Measurements from ENCODE around the gene ANKS1A. TPM values are rescaled to one million over a fixed set of nuclear protein-coding genes. Genes with fewer than 3 reads are reported as not detected.
"Not testable (repeated sequence)": the region's sequence is repeated elsewhere in the genome, so short reads cannot be mapped to it uniquely, and the experiment has no call there.

The ANKS1A gene
- polyA plus RNA-seq, 5 donors, result 20.2 to 27.5 (median 25.0) TPM

GRCh38 chr6:34987506-34987905 lies 98.5 kb downstream of the ANKS1A start:
- no peak for DNase-seq

GRCh38 chr6:34990971-34991560 lies 102.0 kb downstream of the ANKS1A start:
- no peak for DNase-seq

GRCh38 chr6:34992376-34992775 lies 103.3 kb downstream of the ANKS1A start:
- no peak for DNase-seq

GRCh38 chr6:34993213-34993612 lies 104.2 kb downstream of the ANKS1A start:
- no peak for DNase-seq

- no peak for DNase-seq
Observed at GRCh38 chr6:34994693-34995092, 105.6 kb downstream of the ANKS1A start.

GRCh38 chr6:34998417-34998816 lies 109.4 kb downstream of the ANKS1A start:
- not testable (repeated sequence) for DNase-seq

- not testable (repeated sequence) for DNase-seq
Observed at GRCh38 chr6:34999153-34999552, 110.1 kb downstream of the ANKS1A start.

- DNase-seq, result not testable (repeated sequence)
Observed at GRCh38 chr6:34999962-35000361, 110.9 kb downstream of the ANKS1A start.

GRCh38 chr6:35001349-35001748 lies 112.3 kb downstream of the ANKS1A start:
- DNase-seq, result not testable (repeated sequence)

- not testable (repeated sequence) for DNase-seq
Observed at GRCh38 chr6:35003886-35004530, 115.0 kb downstream of the ANKS1A start.

- no peak for DNase-seq
Observed at GRCh38 chr6:35007016-35007415, 118.0 kb downstream of the ANKS1A start.

- DNase-seq, result no peak
Observed at GRCh38 chr6:35008858-35009257, 119.8 kb downstream of the ANKS1A start.

- no peak for DNase-seq
Observed at GRCh38 chr6:35011096-35012041, 122.3 kb downstream of the ANKS1A start.

GRCh38 chr6:35013701-35014100 lies 124.6 kb downstream of the ANKS1A start:
- no peak for DNase-seq

GRCh38 chr6:35014341-35014740 lies 125.3 kb downstream of the ANKS1A start:
- no peak for DNase-seq

GRCh38 chr6:35014786-35015185 lies 125.7 kb downstream of the ANKS1A start:
- no peak for DNase-seq

- no peak for DNase-seq
Observed at GRCh38 chr6:35015476-35015875, 126.4 kb downstream of the ANKS1A start.

- DNase-seq, result no peak
Observed at GRCh38 chr6:35015996-35016395, 126.9 kb downstream of the ANKS1A start.

GRCh38 chr6:35016502-35017321 lies 127.7 kb downstream of the ANKS1A start:
- DNase-seq, result peak; percentile 65

- DNase-seq, result no peak
Observed at GRCh38 chr6:35017411-35018181, 128.5 kb downstream of the ANKS1A start.

GRCh38 chr6:35018182-35018519 lies 129.1 kb downstream of the ANKS1A start:
- no peak for DNase-seq
